Brain pericyte (primary cell): ENCODE results near the gene SLC2A9.
"Not testable (repeated sequence)": the region's sequence is repeated elsewhere in the genome, so short reads cannot be mapped to it uniquely, and the experiment has no call there.

ENCODE experiments used
- DNase-seq: peaks from one replicate; pipeline ENCODE4 v3.0.0-alpha.2; 2012; ENCODE audit warnings: low read depth, low spot score

The SLC2A9 gene

GRCh38 chr4:9826551-9826950 lies 194.7 kb downstream of the SLC2A9 start:
- DNase-seq: no peak

- DNase-seq: no peak
These were observed 196.2 kb downstream of the SLC2A9 start for GRCh38 chr4:9825049-9825448.

DNA sequence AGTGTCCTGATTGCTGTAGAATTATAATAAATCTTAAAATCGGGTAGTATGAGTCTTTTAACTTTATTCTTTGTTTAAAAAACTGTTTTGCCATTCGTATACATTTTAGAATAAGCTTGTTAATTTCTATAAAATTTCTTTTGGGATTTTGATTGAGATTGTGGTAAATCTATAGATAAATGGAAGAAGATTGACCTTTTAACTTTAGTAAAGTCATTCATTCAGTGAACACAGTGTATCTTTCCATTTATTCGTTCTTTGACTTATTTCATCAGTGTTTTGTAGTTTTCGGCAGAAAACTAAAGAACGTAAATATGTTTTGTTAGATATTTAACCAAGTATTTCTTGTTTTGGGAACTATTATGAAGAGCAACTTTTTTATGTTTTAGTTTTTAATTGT lies 201.0 kb downstream of the SLC2A9 start:
- no peak for DNase-seq

DNA sequence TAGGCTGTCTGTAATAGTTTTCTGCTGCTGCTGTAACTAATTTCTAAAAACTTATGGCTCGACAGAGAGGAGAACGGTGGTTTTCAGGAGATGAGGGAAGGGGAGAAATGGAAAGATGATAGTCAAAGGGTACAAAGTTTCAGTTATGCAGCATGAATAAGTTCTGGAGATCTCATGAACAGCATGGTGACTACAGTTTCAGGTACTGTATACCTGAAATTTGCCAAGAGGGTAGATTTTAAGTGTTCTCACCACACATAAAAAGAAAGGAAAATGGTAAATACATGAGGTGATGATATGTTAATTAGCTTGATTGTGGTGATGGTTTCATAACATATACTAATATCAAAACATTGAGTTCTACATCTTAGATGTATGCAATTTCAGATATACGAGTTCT lies 205.0 kb downstream of the SLC2A9 start:
- no peak for DNase-seq

DNA sequence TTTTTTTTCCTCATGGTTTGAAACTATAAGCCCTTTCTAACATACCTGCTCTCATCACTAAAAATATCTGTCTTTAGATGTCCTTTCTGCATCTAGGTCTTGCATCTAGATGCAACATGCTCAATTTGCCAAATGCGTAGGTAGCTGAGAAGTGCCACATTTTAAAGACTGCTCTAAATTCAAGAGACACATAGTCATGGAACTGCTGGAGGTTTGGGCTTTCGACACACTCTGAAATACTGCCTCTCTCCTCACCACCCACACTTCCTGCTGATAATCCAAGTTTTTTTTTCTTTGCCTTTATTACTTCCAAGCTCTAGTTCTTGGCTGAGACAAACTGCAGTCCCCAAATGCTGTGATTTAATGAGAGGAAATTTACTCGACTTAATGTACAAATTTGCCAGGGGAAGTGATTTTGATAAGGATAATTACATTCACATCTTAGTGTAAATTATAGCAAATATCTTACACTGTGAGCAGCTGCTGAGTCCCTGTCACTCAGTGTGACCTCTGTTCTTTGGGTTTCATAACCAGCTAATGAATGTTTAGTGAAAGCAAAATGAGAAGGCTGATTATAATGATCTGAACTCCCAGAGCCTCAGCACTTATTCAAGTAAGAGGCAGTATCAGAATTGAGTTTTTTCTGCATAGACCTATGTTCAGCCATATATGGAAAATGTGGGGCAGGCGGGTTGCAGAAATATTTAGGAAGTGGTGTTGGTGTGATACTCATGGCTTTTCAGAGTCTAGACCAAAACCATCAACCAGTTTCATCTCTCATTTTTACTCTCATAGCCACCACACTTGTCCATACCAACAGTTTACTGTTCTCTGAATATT lies 208.6 kb downstream of the SLC2A9 start:
- DNase-seq: no peak

GRCh38 chr4:9811806-9812205 lies 209.5 kb downstream of the SLC2A9 start:
- DNase-seq: no peak

- DNase-seq: no peak
These were observed 213.2 kb downstream of the SLC2A9 start for GRCh38 chr4:9808077-9808476.

GRCh38 chr4:9804918-9805317 lies 216.4 kb downstream of the SLC2A9 start:
- DNase-seq: no peak

- DNase-seq: no peak
These were observed 220.4 kb downstream of the SLC2A9 start for GRCh38 chr4:9800848-9801247.

DNA sequence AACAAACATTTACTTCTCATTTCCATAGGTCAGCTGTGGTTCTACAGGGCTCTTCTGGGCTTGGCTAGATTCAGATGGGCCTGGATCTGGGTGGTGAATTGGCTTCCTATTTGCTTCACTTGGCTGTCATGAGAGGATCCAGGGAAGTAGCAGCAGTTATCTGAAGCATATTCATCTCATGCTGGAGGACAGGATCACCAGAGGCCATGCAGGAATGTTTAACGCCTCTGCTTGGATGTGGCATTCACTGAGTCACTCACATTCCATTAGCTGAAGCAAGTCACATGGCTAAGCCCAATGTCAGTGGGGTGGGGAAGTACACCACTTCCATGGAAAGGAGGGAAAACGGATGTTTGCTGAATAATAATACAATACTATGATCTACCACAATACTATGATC lies 224.7 kb downstream of the SLC2A9 start:
- DNase-seq: not testable (repeated sequence)

DNA sequence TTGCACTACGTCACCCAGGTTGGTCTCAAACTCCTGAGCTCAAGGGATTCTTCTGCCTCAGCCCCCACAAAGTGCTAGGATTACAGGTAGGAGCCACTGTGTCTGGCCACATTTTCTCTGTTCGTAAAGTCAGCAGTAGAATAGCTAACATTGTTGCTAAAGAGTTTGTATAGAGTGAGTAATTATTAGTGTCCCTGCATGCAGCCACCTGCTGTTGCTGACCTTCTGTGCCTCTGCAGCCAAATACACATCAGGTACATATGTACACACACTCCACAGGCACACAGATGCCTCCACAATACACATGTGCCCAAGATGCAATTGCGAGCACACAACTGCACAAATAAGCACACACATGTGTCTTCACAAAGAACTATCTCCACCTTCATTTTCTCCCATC lies 228.9 kb downstream of the SLC2A9 start:
- DNase-seq: no peak

DNA sequence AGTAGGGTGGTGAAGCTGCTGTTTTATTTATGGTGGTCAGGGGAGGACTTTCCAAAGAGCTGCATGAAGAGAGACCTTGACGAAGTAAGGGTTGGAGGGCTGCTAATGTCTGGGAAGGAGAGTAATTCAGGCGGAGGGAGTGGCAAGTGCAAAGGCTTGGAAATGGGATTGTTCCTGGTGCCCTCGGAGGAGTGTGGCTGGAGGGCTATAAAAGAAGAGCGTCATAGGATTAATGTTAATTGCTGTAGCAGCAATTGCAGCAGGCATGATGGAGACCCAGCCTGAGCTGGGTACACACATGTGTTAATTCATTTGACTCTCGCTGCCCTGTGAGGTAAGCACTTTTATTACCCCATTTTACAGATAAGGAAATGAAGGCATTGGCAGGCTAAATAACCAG lies 235.4 kb downstream of the SLC2A9 start:
- DNase-seq: not testable (repeated sequence)

- DNase-seq: no peak
These were observed 239.2 kb downstream of the SLC2A9 start for GRCh38 chr4:9782136-9782436.

GRCh38 chr4:9781343-9782135 lies 239.8 kb downstream of the SLC2A9 start, which contains the start of gene DRD5:
Gene DRD5, plus strand, starts transcription at chr4:9781634. Its CDS starts 396 bp downstream, at chr4:9782030.
- DNase-seq: no peak
